Measurements from ENCODE around the gene OVAAL. TPM values are rescaled to one million over a fixed set of nuclear protein-coding genes. Genes with fewer than 3 reads are reported as not detected.

Gene OVAAL
- total RNA-seq, 2 donors from 2014 or later = not detected

DNA sequence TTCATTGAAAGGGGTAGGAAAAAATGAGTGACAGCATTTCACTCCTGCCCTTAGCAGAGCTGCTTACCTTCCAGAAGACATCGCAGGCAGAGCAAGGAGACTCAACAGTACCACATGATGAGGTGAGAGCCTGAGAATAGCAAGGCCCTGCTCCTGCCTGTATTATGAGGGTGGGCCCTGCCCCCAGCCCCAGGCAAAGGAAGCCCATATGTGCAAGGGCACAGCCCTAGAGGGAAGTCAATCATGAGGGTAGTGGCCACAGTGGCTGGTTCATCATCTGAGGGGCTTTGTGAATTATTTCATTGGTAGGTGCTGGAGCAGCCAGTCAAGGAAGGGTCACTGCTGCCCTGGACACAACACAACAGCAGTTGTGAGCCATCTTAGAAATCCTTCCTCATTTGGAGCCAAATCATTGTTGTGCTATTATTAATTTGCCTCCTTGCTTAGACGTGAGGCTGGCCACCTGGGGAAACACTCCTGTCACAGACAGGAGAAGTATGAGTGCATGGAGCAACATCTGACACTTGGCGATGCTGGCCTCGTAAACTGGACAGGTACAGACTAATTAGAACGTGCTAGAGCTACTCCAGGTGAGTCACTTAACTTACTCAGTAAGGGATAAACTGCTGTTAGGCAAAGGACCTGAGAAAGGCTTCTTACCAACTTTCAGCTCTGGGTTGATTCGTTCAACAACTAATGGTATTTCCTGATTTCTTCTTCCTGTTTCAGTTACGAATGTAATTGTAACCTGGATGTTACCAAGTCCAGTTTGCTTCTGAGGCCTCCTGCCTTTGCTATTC is 33.6 kb upstream of the OVAAL start:
- H3K36me3 ChIP-seq (replicated peaks in 1 of 2; ENCODE audit: insufficient read depth in 1 of 2, low read depth in 2 of 2) = no peaks in the 10 kb centered on the region
- no peak overlapping the region for H3K4me3 ChIP-seq
- no peaks in the 10 kb centered on the region for H3K27me3 ChIP-seq
- DNase-seq = no peak
- no peak overlapping the region for H3K27ac ChIP-seq
- TF ChIP-seq, protein P1, sequence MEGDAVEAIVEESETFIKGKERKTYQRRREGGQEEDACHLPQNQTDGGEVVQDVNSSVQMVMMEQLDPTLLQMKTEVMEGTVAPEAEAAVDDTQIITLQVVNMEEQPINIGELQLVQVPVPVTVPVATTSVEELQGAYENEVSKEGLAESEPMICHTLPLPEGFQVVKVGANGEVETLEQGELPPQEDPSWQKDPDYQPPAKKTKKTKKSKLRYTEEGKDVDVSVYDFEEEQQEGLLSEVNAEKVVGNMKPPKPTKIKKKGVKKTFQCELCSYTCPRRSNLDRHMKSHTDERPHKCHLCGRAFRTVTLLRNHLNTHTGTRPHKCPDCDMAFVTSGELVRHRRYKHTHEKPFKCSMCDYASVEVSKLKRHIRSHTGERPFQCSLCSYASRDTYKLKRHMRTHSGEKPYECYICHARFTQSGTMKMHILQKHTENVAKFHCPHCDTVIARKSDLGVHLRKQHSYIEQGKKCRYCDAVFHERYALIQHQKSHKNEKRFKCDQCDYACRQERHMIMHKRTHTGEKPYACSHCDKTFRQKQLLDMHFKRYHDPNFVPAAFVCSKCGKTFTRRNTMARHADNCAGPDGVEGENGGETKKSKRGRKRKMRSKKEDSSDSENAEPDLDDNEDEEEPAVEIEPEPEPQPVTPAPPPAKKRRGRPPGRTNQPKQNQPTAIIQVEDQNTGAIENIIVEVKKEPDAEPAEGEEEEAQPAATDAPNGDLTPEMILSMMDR (IDR thresholded peaks at IDR 0.05) = no peak
- TF ChIP-seq POLR2A (IDR thresholded peaks at IDR 0.05) = no peak
- WGBS, 2 donors = 64 to 67% methylated on average over 7 of the region's 7 CpGs
- no peaks in the 10 kb centered on the region for H3K9me3 ChIP-seq
- intact Hi-C loops (cut with DNase I) = loop anchor here (10.0 kb wide), 2 partner anchors 330 to 630 kb away; no protein-coding TSS in a partner anchor
- H3K4me1 ChIP-seq = peaks cover 20% of the 10 kb centered on the region
- ATAC-seq = no peak

DNA sequence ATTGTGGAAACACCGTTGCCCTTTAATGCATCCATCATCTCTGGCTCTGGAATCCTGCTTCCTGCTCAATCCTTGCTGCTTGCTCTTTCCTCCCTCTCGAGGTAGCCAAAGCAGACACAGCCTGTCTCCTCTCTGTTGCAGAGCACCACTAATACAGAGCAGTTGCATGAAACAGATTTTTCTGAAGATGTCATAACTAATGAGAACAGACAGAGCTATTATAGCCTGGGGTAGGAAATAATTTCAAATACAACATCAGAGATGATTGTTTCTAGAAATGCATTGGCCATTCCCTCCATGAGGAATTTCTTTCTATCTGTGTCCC is 33.1 kb upstream of the OVAAL start:
- intact Hi-C loops (cut with DNase I) = loop anchor here (10.0 kb wide), 2 partner anchors 329 to 629 kb away; no protein-coding TSS in a partner anchor
- H3K4me1 ChIP-seq = peaks cover 23% of the 10 kb centered on the region
- no peak overlapping the region for H3K4me3 ChIP-seq
- no peaks in the 10 kb centered on the region for H3K27me3 ChIP-seq
- DNase-seq (no peak), ATAC-seq (no peak)
- no peaks in the 10 kb centered on the region for H3K9me3 ChIP-seq
- TF ChIP-seq POLR2A (IDR thresholded peaks at IDR 0.05) = no peak
- TF ChIP-seq, protein P1 (IDR thresholded peaks at IDR 0.05) = no peak
- no peak overlapping the region for H3K27ac ChIP-seq
- WGBS, 2 donors = 39 to 53% methylated on average over 2 of the region's 2 CpGs
- H3K36me3 ChIP-seq (replicated peaks in 1 of 2; ENCODE audit: insufficient read depth in 1 of 2, low read depth in 2 of 2) = no peaks in the 10 kb centered on the region

DNA sequence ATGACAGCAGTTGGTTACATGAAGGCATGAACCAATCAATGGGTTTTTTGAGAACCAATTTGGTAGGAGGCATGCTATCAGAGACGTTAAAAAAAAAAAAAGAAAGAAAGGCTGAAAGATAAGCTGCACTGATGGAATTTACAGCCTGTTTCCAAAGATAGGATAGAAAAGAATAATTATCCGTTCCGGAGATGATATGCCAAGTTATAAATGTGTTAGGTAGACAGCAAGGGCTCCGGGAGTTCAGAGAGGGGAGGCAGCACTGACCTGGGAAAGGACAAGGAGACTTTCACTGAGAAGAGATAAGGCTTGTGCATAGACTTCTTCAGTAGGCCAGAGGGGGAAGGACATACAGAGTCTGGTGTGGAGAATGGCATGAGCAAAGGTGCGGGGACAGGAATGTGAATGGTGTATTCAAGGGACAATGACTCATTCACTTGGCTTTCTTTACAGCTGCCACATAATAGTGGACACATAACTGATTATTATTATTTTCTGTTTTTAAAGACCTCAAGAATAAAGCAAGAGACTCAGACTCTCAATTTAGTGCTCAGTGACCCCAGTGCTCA is 31.6 kb upstream of the OVAAL start:
- H3K27ac ChIP-seq = no peak overlapping the region
- 41 to 56% methylated on average over 5 of the region's 5 CpGs for WGBS, 2 donors
- no peaks in the 10 kb centered on the region for H3K36me3 ChIP-seq (replicated peaks in 1 of 2; ENCODE audit: insufficient read depth in 1 of 2, low read depth in 2 of 2)
- no peaks in the 10 kb centered on the region for H3K27me3 ChIP-seq
- intact Hi-C loops (cut with DNase I) = loop anchor here (10.0 kb wide), 2 partner anchors 328 to 628 kb away; no protein-coding TSS in a partner anchor
- no peaks in the 10 kb centered on the region for H3K9me3 ChIP-seq
- DNase-seq (no peak), ATAC-seq (peak; percentile 16)
- no peak overlapping the region for H3K4me3 ChIP-seq
- TF ChIP-seq, protein P1 (IDR thresholded peaks at IDR 0.05) = no peak
- no peak for TF ChIP-seq POLR2A (IDR thresholded peaks at IDR 0.05)
- H3K4me1 ChIP-seq = peaks cover 15% of the 10 kb centered on the region

DNA sequence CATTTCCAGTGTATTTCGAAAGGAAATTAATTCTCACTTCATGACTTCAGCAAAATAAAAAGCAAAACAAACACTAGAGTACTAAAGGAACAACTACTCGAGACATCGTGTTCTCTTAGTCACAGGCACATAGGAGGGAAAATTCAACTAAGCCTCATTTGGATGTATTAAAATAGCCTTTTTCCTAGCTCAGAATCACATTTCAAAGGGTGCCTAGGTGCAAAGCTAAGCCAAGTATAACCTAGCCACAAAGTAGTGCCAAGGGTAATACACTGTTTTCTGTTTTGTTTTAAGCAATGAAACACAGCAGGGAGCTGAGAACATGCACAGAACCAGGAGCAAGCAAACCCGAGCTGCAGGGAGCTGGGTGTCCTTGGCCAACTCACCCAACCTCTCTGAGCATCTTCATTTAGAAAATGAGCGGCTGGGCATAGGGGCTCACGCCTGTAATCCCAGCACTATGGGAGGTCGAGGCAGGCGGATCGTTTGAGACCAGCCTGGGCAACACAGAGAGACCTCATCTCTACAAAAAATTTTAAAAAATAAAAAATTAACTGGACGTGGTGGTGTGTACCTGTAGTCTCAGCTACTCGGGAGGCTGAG is 29.8 kb upstream of the OVAAL start:
- intact Hi-C loops (cut with DNase I) = loop anchor here (10.0 kb wide), 2 partner anchors 326 to 626 kb away; no protein-coding TSS in a partner anchor
- no peak for ATAC-seq
- H3K27ac ChIP-seq = peak overlapping the region in 1 of 4 donors; percentile 20
- no peak for TF ChIP-seq POLR2A (IDR thresholded peaks at IDR 0.05)
- TF ChIP-seq, protein P1 (IDR thresholded peaks at IDR 0.05) = no peak
- no peaks in the 10 kb centered on the region for H3K9me3 ChIP-seq
- peaks cover 13% of the 10 kb centered on the region for H3K4me1 ChIP-seq
- no peaks in the 10 kb centered on the region for H3K36me3 ChIP-seq (replicated peaks in 1 of 2; ENCODE audit: insufficient read depth in 1 of 2, low read depth in 2 of 2)
- no peaks in the 10 kb centered on the region for H3K27me3 ChIP-seq
- 83 to 86% methylated on average over 11 of the region's 11 CpGs for WGBS, 2 donors
- H3K4me3 ChIP-seq = no peak overlapping the region
- DNase-seq = no peak

Measured in body of pancreas (tissue), 4 donors.